ENCODE measurements around the gene MACROD1.

DNA sequence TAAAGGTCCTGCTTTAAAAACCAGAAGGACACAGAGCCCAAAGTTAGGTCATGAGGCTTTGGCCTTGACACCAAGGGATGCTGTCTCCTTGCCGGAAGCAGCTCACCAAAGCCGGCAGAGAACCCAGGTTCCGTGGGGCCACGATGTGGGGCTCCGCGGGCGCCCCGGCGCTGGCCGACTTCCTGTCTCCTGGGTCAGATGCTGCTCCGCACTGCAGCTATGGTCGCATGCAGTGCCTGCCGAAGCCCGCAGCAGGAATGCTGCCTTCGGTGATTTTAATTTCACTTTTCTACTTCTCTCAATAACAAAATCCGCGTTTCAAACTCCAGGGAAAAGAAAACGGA is 180.1 kb downstream of the MACROD1 start:
- TF ChIP-seq, protein P1, sequence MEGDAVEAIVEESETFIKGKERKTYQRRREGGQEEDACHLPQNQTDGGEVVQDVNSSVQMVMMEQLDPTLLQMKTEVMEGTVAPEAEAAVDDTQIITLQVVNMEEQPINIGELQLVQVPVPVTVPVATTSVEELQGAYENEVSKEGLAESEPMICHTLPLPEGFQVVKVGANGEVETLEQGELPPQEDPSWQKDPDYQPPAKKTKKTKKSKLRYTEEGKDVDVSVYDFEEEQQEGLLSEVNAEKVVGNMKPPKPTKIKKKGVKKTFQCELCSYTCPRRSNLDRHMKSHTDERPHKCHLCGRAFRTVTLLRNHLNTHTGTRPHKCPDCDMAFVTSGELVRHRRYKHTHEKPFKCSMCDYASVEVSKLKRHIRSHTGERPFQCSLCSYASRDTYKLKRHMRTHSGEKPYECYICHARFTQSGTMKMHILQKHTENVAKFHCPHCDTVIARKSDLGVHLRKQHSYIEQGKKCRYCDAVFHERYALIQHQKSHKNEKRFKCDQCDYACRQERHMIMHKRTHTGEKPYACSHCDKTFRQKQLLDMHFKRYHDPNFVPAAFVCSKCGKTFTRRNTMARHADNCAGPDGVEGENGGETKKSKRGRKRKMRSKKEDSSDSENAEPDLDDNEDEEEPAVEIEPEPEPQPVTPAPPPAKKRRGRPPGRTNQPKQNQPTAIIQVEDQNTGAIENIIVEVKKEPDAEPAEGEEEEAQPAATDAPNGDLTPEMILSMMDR (IDR thresholded peaks at IDR 0.05) = no peak
- TF ChIP-seq EP300 (IDR thresholded peaks at IDR 0.05) = no peak
